Immature natural killer cell (primary cell): Measurements from ENCODE around the gene FAT1. TPM values are rescaled to one million over a fixed set of nuclear protein-coding genes. Genes with fewer than 3 reads are reported as not detected.

Experiments
- DNase-seq, 3 donors: peaks; one replicate each; pipeline ENCODE4 v3.0.0; 2022; ENCODE audit warnings: mixed read lengths in 1 of 3
- H3K27ac Mint-ChIP-seq, 6 donors: one replicate each; pipeline ENCODE4 v1.8.0; 2020; ENCODE audit warnings: mixed read lengths in 6 of 6, mild to moderate bottlenecking in 5 of 6, inconsistent platforms in 4 of 6, moderate library complexity in 3 of 6
- H3K27me3 Mint-ChIP-seq, 3 donors: one replicate each; pipeline ENCODE4 v1.8.0; 2020 to 2021; ENCODE audit warnings: low read depth in 3 of 3, mild to moderate bottlenecking in 3 of 3, mixed read lengths in 3 of 3, moderate library complexity in 3 of 3, inconsistent platforms in 1 of 3
- H3K36me3 Mint-ChIP-seq, 3 donors: one replicate each; pipeline ENCODE4 v1.8.0; 2020; ENCODE audit warnings: mixed read lengths in 3 of 3, inconsistent platforms in 2 of 3, mild to moderate bottlenecking in 2 of 3
- H3K4me1 Mint-ChIP-seq, 2 donors: one replicate each; pipeline ENCODE4 v1.8.0; 2020; ENCODE audit warnings: inconsistent platforms in 2 of 2, mild to moderate bottlenecking in 2 of 2, mixed read lengths in 2 of 2, moderate library complexity in 1 of 2
- H3K4me3 Mint-ChIP-seq, 5 donors: one replicate each; pipeline ENCODE4 v1.8.0; 2020; ENCODE audit warnings: mild to moderate bottlenecking in 5 of 5, mixed read lengths in 5 of 5, inconsistent platforms in 3 of 5, moderate library complexity in 3 of 5
- H3K9me3 Mint-ChIP-seq, 6 donors: one replicate each; pipeline ENCODE4 v1.8.0; 2020; ENCODE audit warnings: mild to moderate bottlenecking in 6 of 6, mixed read lengths in 6 of 6, inconsistent platforms in 4 of 6, moderate library complexity in 3 of 6
- polyA plus RNA-seq, 3 donors: library from polyadenylated mRNA; unstranded; fragments of 300-500 nt; fragmentation: Illumina TruSeq; gene quantifications; one replicate each; pipeline ENCODE4 v1.2.3, GENCODE V29; 2021

The FAT1 gene
- polyA plus RNA-seq, 3 donors from 2014 or later = not detected

GRCh38 chr4:186725469-186726425, 2.1 kb upstream of the FAT1 start:
- Mint-ChIP-seq H3K27me3 (peaks cover 27 to 48% (median 37%) of the 10 kb centered on the region in 3 donors), H3K4me1 (peaks cover 2 to 5% of the 10 kb centered on the region in 2 donors), H3K9me3 (peaks cover 11 to 40% (median 24%) of the 10 kb centered on the region in 6 donors), H3K4me3 (peak overlapping the region in 4 of 5 donors; percentile 4 to 45 (median 30)), H3K27ac (no peak overlapping the region), H3K36me3 (peaks cover 0 to 9% (median 8%) of the 10 kb centered on the region in 3 donors)
- DNase-seq = no peak

GRCh38 chr4:186724864-186725468, 1.3 kb upstream of the FAT1 start:
- Mint-ChIP-seq H3K27me3 (peaks cover 27 to 48% (median 35%) of the 10 kb centered on the region in 3 donors), H3K27ac (no peak overlapping the region), H3K4me1 (peaks cover 2 to 5% of the 10 kb centered on the region in 2 donors), H3K36me3 (peaks cover 0 to 9% (median 8%) of the 10 kb centered on the region in 3 donors), H3K9me3 (peaks cover 11 to 40% (median 24%) of the 10 kb centered on the region in 6 donors), H3K4me3 (peak overlapping the region in 2 of 5 donors; percentile 40 to 46)
- DNase-seq = no peak

GRCh38 chr4:186724058-186724863, 605 bp upstream of the FAT1 start:
- no peak for DNase-seq
- Mint-ChIP-seq H3K36me3 (peaks cover 0 to 9% (median 8%) of the 10 kb centered on the region in 3 donors), H3K27ac (no peak overlapping the region), H3K4me1 (peaks cover 2 to 5% of the 10 kb centered on the region in 2 donors), H3K27me3 (peaks cover 27 to 48% (median 35%) of the 10 kb centered on the region in 3 donors), H3K9me3 (peaks cover 11 to 40% (median 24%) of the 10 kb centered on the region in 6 donors), H3K4me3 (peak overlapping the region in 2 of 5 donors; percentile 40 to 46)

GRCh38 chr4:186722796-186723291, 812 bp downstream of the FAT1 start:
- DNase-seq = no peak
- H3K27ac Mint-ChIP-seq = no peak overlapping the region
- H3K36me3 Mint-ChIP-seq = peaks cover 0 to 9% (median 7%) of the 10 kb centered on the region in 3 donors
- H3K27me3 Mint-ChIP-seq = peaks cover 24 to 40% (median 36%) of the 10 kb centered on the region in 3 donors
- peak overlapping the region in 3 of 5 donors; percentile 15 to 48 (median 18) for H3K4me3 Mint-ChIP-seq
- peaks cover 2 to 5% of the 10 kb centered on the region in 2 donors for H3K4me1 Mint-ChIP-seq
- peaks cover 13 to 45% (median 24%) of the 10 kb centered on the region in 6 donors for H3K9me3 Mint-ChIP-seq

- no peak for DNase-seq
- Mint-ChIP-seq H3K36me3 (peaks cover 0 to 6% (median 0%) of the 10 kb centered on the region in 3 donors), H3K27ac (no peak overlapping the region), H3K4me1 (peaks cover 0 to 2% of the 10 kb centered on the region in 2 donors), H3K4me3 (no peak overlapping the region), H3K27me3 (peaks cover 10 to 21% (median 19%) of the 10 kb centered on the region in 3 donors), H3K9me3 (peaks cover 14 to 44% (median 23%) of the 10 kb centered on the region in 6 donors)
These were observed 3.5 kb downstream of the FAT1 start for GRCh38 chr4:186719925-186720694.

- peaks cover 0 to 3% (median 0%) of the 10 kb centered on the region in 3 donors for H3K36me3 Mint-ChIP-seq
- peaks cover 13 to 43% (median 17%) of the 10 kb centered on the region in 6 donors for H3K9me3 Mint-ChIP-seq
- H3K27me3 Mint-ChIP-seq = peaks cover 0 to 11% (median 10%) of the 10 kb centered on the region in 3 donors
- H3K27ac Mint-ChIP-seq = no peak overlapping the region
- no peaks in the 10 kb centered on the region for H3K4me1 Mint-ChIP-seq
- no peak overlapping the region for H3K4me3 Mint-ChIP-seq
- no peak for DNase-seq
These were observed 6.1 kb downstream of the FAT1 start for GRCh38 chr4:186717556-186717955.

- Mint-ChIP-seq H3K36me3 (peaks cover 0 to 3% (median 0%) of the 10 kb centered on the region in 3 donors), H3K27ac (no peak overlapping the region), H3K27me3 (peaks cover 0 to 6% (median 0%) of the 10 kb centered on the region in 3 donors), H3K9me3 (peaks cover 9 to 30% (median 15%) of the 10 kb centered on the region in 6 donors), H3K4me3 (no peak overlapping the region), H3K4me1 (no peaks in the 10 kb centered on the region)
- DNase-seq = no peak
These were observed 8.6 kb downstream of the FAT1 start for GRCh38 chr4:186715077-186715476.

GRCh38 chr4:186714006-186714675, 9.5 kb downstream of the FAT1 start:
- Mint-ChIP-seq H3K9me3 (peaks cover 9 to 35% (median 16%) of the 10 kb centered on the region in 6 donors), H3K27me3 (peaks cover 0 to 6% (median 0%) of the 10 kb centered on the region in 3 donors), H3K36me3 (peaks cover 0 to 3% (median 0%) of the 10 kb centered on the region in 3 donors), H3K4me3 (no peak overlapping the region), H3K27ac (no peak overlapping the region), H3K4me1 (no peaks in the 10 kb centered on the region)
- DNase-seq = no peak

- Mint-ChIP-seq H3K36me3 (peaks cover 0 to 3% (median 0%) of the 10 kb centered on the region in 3 donors), H3K27me3 (peaks cover 0 to 3% (median 0%) of the 10 kb centered on the region in 3 donors), H3K4me1 (no peaks in the 10 kb centered on the region), H3K27ac (no peak overlapping the region), H3K4me3 (no peak overlapping the region), H3K9me3 (peaks cover 7 to 36% (median 12%) of the 10 kb centered on the region in 6 donors)
- DNase-seq = no peak
These were observed 11.0 kb downstream of the FAT1 start for GRCh38 chr4:186712690-186713089.

GRCh38 chr4:186710521-186711119, 13.0 kb downstream of the FAT1 start:
- no peak for DNase-seq
- peaks cover 0 to 3% (median 0%) of the 10 kb centered on the region in 3 donors for H3K36me3 Mint-ChIP-seq
- H3K27me3 Mint-ChIP-seq = peaks cover 0 to 5% (median 3%) of the 10 kb centered on the region in 3 donors
- peaks cover 3 to 36% (median 5%) of the 10 kb centered on the region in 6 donors for H3K9me3 Mint-ChIP-seq
- H3K27ac Mint-ChIP-seq = no peak overlapping the region
- H3K4me1 Mint-ChIP-seq = no peaks in the 10 kb centered on the region
- no peak overlapping the region for H3K4me3 Mint-ChIP-seq

- Mint-ChIP-seq H3K36me3 (peaks cover 0 to 3% (median 0%) of the 10 kb centered on the region in 3 donors), H3K27me3 (peaks cover 0 to 5% (median 3%) of the 10 kb centered on the region in 3 donors)
These were observed 14.1 kb downstream of the FAT1 start for GRCh38 chr4:186709517-186709916.

More at GRCh38 chr4:186709517-186709916, 14.1 kb downstream of the FAT1 start:
- Mint-ChIP-seq H3K9me3 (peaks cover 3 to 36% (median 5%) of the 10 kb centered on the region in 6 donors), H3K4me3 (no peak overlapping the region), H3K27ac (no peak overlapping the region), H3K4me1 (no peaks in the 10 kb centered on the region)
- no peak for DNase-seq
